H1 (cell line): ENCODE results near the gene FADS2.

ENCODE experiments used
- ASH2L ChIP-seq: fragments of 200-600, 300-600 bp; sonication (generic); IDR thresholded peaks from one replicate; pipeline ENCODE4 v1.7.1; 2017; ENCODE audit warnings: low read length
- CREB1 ChIP-seq: IDR thresholded peaks from 2 replicates; pipeline ENCODE4 v1.6.1; 2012; ENCODE audit warnings: inconsistent platforms
- CTCF ChIP-seq, 3 experiments: IDR thresholded peaks; 1 replicate in 2 of 3; 2 replicates in 1 of 3; pipeline versions ENCODE4 v1.5.1 to v1.6.1; 2011; ENCODE audit warnings: low read length in 3 of 3, mild to moderate bottlenecking in 3 of 3, inconsistent platforms in 2 of 3, low read depth in 1 of 3, moderate library complexity in 1 of 3; ENCODE audit not compliant: insufficient read depth in 1 of 3; ENCODE audit errors: control extremely low read depth in 1 of 3
- EGR1 ChIP-seq: IDR thresholded peaks from 2 replicates; pipeline ENCODE4 v1.6.1; 2011; ENCODE audit warnings: low read depth, low read length, borderline replicate concordance
- EP300 ChIP-seq, 2 experiments: IDR thresholded peaks; 1 replicate in 1 of 2; 2 replicates in 1 of 2; pipeline ENCODE4 v1.6.1; 2011 to 2012; ENCODE audit warnings: low read depth in 2 of 2, low read length in 2 of 2, mild to moderate bottlenecking in 2 of 2, borderline replicate concordance in 1 of 2, inconsistent platforms in 1 of 2, moderate library complexity in 1 of 2
- FOSL1 ChIP-seq: IDR thresholded peaks from 2 replicates; pipeline ENCODE4 v1.6.1; 2011; ENCODE audit warnings: mild to moderate bottlenecking, low read depth, low read length, moderate library complexity; ENCODE audit not compliant: insufficient read depth
- KDM4A ChIP-seq: IDR thresholded peaks from one replicate; pipeline ENCODE4 v1.7.1; 2012; ENCODE audit warnings: low read depth, mild to moderate bottlenecking, moderate library complexity, low read length, inconsistent platforms; ENCODE audit not compliant: severe bottlenecking
- POLR2A ChIP-seq, 2 experiments: IDR thresholded peaks; 1 replicate in 1 of 2; 2 replicates in 1 of 2; pipeline ENCODE4 v1.6.1; 2011; ENCODE audit warnings: low read depth in 2 of 2, low read length in 2 of 2, mild to moderate bottlenecking in 2 of 2; ENCODE audit errors: control extremely low read depth in 1 of 2
- POLR2AphosphoS5 ChIP-seq: IDR thresholded peaks from 2 replicates; pipeline ENCODE4 v1.6.1; 2011; ENCODE audit warnings: low read depth, low read length
- RBBP5 ChIP-seq: IDR thresholded peaks from 2 replicates; pipeline ENCODE4 v1.7.1; 2012; ENCODE audit warnings: low read depth, mild to moderate bottlenecking, inconsistent platforms, low read length, moderate library complexity, borderline replicate concordance
- RXRA ChIP-seq: IDR thresholded peaks from 2 replicates; pipeline ENCODE4 v1.6.1; 2011; ENCODE audit warnings: low read depth, mild to moderate bottlenecking, low read length, moderate library complexity; ENCODE audit not compliant: insufficient read depth
- TAF1 ChIP-seq: IDR thresholded peaks from 2 replicates; pipeline ENCODE4 v1.6.1; 2011; ENCODE audit warnings: mild to moderate bottlenecking, low read depth, low read length
- TEAD4 ChIP-seq: IDR thresholded peaks from 2 replicates; pipeline ENCODE4 v1.6.1; 2012; ENCODE audit warnings: low read depth, low read length, inconsistent platforms, mixed read lengths
- USF2 ChIP-seq: IDR thresholded peaks from 2 replicates; pipeline ENCODE4 v1.6.1; 2011; ENCODE audit warnings: low read length, improper control_type of control experiment

- TF ChIP-seq FOSL1, result no peak
- TF ChIP-seq TEAD4, result no peak
- no peak for TF ChIP-seq USF2
- 0 out of 3 replicates have a peak, but pooled peaks of 1 of the 2 experiments have one; percentile 21 for TF ChIP-seq POLR2A (IDR thresholded peaks at IDR 0.05; ENCODE audit: control extremely low read depth in 1 of 2, low read depth in 2 of 2, low read length in 2 of 2)
- TF ChIP-seq POLR2AphosphoS5, result no peak
- TF ChIP-seq TAF1, result no peak
- no peak for TF ChIP-seq CREB1
- no peak for TF ChIP-seq ASH2L
- TF ChIP-seq EGR1, result no peak
- TF ChIP-seq KDM4A, result no peak
- no peak for TF ChIP-seq EP300 (IDR thresholded peaks at IDR 0.05; ENCODE audit: borderline replicate concordance in 1 of 2, low read depth in 2 of 2, low read length in 2 of 2)
- TF ChIP-seq CTCF (IDR thresholded peaks at IDR 0.05; ENCODE audit: control extremely low read depth in 1 of 3, insufficient read depth in 1 of 3, low read depth in 1 of 3, low read length in 3 of 3), result no peak
- no peak for TF ChIP-seq RXRA
- TF ChIP-seq RBBP5, result no peak
These were observed 24.0 kb upstream of the FADS2 start for GRCh38 chr11:61803889-61804647.
